SW 1271 (cell line): Measurements from ENCODE around the gene SUGP2.
A peak's percentile ranks its signal among the peaks of the same experiment; 100 is the strongest.

Source experiments
- DNase-seq, 2 experiments: peaks; one replicate each; lab custom pipeline; 2025; lab: John Stamatoyannopoulos, UW

Gene SUGP2

DNA sequence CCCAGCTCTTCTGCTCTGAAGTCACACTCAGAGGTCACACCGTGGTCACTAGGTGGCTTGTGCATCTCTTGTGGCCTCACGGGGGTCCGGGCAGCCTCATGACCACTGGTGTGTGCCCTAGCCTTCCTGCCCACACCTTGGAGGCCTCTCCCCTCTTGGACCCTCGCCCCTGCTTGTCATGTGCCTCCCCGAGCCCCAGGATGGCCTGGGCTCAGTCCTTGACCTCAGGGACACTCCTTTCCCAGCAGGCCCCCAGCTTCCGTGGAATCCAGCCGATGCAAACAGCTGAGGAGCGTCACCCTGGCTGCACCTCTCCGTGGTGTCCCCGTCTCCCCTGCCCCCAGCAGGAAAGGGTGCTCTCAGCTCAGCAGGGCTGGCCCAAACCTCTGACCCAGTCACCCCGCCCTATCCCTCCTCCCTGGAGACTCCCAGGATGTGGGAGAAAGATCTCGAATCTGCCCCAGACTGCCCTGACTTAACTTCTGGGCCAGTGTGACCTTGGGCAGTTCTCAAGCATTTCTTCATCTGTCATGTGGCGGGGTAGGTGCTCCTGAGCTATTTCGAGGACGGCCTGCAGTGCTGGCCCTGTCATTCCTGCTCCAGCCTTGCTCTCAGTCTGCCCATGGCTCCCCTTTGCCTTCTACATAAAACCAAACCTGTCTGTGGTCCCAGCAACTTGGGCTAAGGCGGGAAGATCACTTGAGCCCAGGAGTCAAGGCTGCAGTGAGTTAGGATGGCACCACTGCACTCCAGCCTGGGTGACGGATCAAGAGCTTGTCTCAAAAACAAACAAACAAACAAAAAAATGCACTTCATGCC lies 25.9 kb upstream of the SUGP2 start:
- DNase-seq: no peak

DNA sequence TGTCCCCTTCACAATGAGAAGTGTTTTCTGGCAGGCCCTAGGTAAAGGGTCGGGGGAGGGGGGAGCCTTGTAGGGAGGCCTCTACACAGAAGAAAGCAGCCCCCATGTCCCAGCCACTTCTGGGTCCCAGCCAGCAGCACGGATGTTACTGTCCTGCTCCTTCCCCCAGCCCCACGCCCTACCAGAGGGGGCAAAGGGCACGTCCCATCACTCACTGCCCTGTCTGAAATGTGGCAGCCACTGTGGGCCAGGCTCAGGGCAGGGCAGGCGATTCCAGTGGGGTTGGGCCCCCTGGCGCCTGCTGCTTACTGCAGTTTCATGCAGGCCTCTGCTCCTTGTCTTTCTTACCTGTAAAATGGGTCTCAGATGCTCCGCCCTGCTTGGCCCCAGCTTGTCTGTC lies 24.4 kb upstream of the SUGP2 start:
- no peak for DNase-seq

DNA sequence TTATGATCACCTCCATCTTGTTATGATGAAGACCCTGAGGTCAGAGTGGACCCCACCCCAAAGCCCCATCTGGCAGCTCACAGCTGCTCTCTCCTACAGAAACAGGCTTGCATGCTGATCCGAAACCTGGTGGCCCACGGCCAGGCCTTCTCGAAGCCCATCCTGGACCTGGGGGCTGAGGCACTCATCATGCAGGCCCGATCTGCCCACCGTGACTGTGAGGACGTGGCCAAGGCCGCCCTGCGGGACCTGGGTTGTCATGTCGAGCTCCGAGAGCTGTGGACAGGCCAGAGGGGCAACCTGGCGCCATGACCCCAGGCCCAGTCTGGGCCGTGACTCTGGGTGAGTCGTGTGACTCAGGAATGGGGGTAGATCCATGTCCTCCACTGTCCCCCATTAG lies 24.0 kb upstream of the SUGP2 start:
- DNase-seq: no peak

DNA sequence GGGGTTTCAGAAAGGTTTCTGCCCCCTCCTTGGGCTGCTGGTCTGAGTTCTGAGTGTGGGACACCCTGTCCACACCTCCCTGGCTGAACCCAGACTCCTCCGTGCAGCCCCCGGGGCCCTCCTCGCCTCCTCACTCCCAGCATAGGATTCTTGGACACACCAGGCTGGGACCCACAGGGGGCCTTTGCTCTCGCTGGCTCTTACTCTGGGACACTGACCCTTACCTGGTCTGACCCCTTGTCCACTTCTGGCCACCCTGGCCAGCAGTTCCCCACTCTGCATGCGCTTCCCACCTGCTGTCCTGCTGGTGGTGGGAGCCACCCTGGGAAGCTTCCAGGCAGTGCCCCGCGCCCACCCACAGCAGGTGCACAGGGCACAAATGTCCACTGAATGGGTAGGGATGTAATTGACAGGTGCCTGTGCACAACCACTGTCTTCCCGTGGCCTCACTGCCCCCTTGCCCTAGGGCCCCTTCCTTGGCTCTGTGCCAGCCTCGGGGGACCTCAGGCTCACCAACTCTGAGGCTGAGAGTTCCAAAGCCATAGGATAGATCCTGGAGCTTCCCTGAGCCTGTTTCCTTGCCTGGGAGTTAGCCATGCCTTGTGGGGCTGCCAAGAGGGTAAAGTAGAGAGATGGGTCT lies 23.4 kb upstream of the SUGP2 start:
- no peak for DNase-seq

DNA sequence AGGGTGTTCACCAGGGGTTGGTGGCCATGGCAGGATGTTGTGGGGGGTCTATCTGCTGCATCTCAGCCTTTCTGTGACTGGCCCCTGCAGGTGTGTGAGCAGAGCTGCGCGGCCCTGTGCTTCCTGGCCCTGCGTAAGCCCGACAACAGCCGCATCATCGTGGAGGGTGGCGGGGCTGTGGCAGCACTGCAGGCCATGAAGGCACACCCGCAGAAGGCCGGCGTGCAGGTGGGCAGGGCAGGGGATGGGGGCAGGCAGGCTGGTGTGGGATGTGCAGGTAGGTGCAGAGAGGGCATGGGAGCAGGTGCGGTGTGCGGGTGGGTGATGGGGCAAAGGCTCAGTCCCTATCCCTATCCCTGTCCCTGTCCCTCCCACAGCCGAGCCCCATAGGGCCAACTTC lies 22.4 kb upstream of the SUGP2 start:
- no peak for DNase-seq

DNA sequence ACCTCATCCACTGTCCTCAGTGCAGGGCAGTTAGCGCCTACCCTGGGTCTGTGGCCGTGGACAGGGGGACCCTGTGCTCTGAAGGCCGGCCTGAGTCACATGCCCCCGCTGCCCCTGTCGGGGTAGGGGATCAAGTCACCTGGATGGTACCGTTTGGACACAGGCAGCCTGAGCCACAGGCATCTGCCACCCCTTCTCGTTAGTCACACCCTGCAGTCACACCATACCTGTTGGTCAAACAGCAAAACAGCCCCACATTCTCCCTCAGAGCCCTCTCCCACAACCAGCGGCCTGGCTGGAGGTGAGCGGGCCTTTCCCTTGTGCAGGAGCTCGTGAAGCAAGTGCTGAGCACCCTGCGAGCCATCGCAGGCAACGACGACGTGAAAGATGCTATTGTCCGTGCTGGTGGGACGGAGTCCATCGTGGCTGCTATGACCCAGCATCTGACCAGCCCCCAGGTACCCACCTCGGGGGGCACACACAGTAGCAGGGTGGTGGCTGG lies 21.7 kb upstream of the SUGP2 start:
- no peak for DNase-seq

DNA sequence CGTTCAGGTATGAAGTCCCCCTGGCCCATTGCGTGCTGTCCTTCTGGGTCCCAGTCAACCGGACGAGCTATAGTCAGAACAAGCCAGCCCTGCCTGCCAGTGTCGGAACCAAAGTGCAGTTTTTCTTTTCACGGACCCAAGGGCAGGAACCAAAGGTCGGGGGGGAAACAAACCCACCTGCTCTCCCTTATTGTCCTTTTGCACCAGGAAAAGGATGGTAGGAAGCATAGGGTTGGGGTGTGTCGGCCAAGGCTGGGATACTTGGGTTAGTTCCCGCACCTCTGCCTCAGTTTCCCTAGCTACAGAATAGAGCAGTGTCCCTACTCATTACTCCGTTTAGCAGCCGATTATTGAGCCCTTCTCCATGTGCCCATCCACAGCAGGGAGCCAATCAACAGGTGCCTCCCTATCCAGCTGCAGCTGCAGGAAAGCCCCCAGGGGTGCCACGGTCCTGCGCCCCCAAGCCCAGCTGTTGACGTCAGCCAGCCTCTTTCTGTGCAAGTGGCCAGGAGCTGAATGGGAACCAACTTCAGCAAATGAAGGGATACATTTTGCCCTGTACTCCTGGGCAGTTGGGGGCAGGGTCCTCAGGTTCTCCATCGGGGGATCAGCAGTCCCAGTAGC lies 21.1 kb upstream of the SUGP2 start:
- DNase-seq: no peak

DNA sequence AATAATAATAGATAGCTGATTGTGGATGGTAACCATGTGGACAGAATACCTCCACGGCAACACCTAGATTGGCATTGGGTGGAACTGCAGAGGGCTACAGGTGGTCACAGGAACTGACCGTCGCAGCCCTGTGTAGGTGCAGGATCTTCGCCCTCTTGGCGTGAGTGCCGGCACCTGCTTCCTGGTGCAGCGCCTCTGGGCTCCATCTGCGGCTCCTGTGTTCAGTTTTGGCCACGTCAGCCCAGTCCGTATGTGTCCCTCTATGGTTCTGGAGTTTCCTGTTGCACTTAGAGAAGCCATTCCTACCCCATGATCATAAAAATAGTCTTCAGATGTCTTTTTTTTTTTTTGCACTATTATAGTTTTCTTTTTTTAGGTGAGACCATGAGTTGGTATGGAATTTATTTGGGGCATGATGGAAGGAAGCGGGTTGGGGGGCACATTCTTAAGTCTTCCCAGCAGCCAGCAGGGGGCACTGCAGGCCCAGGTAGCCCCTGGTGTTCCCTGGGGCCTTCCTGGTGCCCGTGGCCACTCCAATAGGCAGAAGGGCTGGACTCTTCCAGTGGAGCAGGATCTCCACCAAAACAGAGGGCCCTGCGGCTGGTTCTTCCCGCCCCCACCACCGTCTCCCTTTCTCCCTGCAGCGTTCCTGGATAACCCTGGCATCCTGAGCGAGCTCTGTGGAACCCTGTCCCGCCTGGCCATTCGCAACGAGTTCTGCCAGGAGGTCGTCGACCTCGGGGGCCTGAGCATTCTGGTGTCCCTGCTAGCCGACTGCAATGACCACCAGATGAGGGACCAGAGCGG lies 20.4 kb upstream of the SUGP2 start:
- peak in 1 of 2 experiments; percentile 10 for DNase-seq

DNA sequence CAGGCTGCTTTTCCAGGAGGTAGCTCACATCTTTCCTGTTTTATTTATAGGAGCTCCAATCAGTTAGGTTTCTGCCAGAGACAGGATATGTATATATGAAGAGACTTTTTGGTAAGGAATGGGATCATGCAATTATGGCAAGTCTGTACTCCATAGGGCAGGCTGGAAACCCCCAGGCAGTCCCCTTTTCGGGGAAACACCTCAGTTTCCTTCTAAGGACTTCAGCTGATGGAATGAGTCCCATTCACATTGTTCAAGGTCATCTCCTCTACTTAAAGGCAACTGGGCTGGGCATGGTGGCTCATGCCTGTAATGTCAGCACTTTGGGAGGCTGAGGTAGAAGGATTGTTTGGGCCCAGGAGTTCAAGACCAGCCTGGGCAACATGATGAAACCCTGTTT lies 19.6 kb upstream of the SUGP2 start:
- no peak for DNase-seq

DNA sequence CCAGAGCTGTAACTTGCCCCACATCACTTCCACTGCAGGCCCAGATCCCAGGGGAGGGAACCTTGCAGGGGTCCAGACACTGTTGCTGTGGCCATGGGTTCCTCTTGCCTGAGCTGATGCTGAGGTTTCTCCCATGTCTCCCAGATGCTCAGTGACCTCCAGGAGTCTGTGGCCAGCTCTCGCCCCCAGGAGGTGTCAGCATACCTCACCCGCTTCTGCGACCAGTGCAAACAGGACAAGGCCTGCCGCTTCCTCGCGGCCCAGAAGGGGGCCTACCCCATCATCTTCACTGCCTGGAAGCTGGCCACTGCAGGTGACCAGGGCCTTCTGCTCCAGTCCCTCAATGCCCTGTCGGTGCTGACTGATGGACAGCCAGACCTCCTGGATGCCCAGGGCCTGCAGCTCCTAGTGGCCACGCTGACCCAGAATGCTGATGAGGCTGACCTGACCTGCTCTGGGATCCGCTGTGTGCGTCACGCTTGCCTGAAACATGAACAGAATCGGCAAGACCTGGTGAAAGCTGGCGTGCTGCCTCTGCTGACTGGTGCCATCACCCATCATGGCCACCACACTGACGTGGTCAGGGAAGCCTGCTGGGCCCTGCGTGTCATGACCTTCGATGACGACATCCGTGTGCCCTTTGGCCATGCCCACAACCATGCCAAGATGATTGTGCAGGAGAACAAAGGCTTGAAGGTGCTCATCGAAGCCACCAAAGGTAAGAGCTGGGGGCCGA lies 18.3 kb upstream of the SUGP2 start:
- no peak for DNase-seq

DNA sequence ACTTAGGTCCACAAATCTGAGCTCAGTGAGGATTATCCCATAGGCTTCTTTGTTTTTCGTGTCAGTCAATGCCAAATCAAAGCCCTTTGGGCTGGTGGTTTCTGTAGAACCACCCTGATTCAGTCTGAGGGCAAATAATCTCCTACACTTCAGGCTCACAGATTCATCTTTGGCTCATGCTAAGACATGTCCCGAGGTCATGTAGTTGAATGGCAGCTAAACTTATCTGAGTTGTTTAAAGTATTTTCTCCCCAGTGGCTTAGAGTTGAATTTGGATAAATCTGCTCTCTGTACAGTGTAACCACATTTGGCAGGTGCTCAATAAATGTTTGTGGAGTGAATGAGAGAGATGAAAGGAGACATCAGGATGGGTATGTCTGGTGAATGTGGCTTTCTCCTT lies 17.4 kb upstream of the SUGP2 start:
- no peak for DNase-seq

DNA sequence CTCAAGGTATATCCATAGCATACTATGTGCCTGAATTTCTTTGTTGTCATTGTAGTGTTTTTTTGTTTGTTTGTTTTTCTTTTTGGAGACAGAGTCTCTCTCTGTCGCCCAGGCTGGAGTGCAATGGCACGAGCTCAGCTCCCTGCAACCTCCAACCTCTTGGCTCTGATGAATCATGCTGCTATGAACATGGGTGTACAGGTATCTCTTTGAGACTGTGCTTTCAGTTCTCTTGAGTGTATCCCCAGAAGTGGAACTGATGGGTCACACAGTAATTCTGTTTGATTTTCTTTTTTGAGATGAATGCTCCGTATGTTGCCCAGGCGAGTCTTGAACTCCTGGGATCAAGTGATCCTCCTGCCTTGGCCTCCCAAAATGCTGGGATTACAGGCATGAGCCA lies 16.8 kb upstream of the SUGP2 start:
- no peak for DNase-seq

DNA sequence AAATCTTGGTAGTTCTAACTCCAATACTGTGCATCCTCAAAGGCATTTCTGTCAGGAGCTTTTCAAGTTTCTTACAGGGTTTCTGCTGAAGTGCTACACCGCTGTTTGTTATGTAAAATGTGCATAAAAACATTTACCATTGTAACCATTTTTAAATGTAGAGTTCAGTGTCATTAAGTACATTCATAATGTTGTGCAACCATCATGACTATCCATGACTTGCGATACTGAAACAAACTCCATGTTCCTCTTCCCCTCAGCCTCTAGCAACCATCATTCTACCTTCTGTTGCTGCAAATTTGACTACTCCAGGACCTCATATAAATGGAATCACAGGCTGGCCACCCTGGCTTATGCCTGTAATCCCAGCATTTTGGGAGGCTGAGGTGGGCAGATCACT lies 16.1 kb upstream of the SUGP2 start:
- no peak for DNase-seq

DNA sequence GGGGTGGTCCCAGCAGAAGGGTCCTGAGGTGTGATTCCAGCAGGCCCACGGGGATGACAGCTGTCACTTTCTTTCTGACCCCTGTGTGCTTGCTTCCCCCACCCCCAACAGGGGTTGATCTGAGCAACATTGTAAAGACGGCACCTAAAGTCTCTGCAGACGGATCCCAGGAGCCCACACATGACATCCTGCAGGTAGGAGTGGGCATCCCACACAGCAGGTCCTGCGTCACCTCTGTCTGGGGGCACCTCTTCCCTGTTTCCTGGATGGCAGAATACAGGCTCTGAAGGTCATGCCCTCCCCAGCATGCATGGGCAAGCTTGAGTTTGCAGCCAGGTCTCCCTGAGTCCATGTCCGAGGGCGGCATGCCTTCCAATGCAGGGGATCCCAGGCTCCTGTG lies 10.6 kb upstream of the SUGP2 start:
- DNase-seq: no peak

DNA sequence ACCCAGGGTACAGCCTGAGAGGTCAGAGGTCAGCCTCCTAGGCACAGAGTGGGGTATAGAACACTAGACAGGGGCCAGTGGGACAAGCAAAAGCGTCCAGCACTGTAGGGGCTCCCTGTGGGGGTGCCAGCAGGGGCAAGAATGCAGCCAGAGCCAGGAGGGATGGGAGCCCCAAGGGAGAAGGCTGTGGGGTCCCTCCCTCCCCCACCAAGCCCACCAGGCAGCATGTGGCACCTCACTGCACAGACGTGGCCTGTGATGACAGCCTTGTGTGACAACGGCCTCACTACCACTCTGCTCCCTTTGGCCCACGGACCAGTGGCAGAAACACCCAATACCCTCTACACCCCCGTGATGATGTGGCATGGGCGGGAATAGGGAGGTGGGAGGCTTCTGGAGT lies 10.2 kb upstream of the SUGP2 start:
- DNase-seq: no peak

DNA sequence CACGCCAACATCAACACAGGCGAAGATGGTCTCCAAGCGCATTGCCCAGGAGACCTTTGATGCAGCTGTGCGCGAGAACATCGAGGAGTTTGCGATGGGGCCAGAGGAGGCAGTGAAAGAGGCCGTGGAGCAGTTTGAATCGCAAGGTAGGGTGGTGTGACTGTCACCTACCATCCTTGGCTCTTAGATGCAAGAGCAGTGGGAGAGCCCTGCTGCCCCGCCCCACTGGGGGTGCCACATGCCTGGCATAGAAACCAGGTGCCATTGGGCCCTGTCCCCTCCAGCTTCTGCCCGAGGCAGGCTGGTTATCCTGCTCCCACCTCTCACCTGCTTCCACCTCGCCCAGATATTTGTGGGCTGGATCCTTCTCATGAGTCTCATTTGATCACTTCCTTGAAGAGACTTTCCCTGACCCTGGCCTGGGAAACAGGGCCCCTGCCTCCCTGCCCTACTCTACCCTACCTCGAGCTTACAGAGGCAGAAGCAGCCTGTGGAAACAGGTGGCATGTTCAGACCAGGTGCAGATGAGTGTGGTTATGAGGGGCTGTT lies 9.5 kb upstream of the SUGP2 start:
- DNase-seq: no peak

DNA sequence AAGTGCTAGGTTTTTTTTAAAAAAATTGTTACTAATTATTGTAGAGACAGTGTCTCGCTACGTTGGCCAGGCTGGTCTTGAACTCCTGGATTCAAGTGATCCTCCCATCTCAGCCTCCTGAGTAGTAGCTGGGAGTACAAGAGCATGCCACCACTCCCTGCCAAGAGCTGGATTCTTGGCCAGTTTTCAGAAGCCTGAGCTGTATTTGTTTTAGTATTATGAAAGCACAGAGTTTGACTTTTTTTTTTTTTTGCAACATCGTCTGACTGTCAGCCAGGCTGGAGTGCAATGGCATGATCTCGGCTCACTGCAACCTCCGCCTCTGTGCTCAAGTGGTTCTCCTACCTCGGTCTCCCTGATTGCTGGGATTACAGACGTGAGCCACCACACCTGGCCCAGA lies 7.1 kb upstream of the SUGP2 start:
- DNase-seq: no peak

DNA sequence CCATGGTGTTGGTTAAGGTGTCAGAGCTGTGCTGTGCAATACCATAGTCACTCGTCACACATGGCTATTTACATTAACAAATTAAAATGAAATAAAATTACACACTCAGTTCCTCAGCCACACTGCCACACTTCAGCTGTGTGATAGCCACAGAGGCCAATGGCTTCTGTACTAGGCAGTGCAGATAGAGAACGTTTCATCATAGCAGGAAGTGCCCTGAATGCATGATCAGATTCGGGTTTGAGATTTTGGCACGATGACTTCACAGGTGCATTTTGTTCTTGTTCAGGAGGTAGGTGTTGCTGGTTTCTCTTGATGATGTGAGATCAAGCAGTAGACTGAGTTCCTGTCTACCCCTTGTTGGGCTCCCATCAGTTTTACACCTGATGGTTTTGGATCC lies 6.6 kb upstream of the SUGP2 start:
- DNase-seq: no peak

DNA sequence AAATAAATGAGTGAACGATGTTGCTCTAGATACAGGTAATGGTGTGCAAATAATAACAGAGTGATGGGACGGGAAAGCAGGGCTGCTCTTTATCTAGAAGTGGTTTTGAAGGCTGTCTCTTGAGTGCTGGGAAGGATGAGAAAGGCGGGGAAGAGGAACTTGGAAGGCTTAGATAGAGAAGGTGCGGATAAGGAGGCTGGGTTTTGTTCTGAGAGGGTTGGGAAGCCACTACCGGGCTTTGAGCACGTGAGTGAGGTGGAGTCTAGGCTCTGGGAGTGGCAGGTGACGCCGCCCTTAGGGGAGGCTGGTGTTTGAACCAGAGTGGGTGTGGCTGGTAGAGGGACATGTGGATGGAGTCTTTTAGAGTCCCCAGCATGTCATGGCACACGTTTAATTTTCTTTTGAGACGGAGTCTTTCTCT lies 897 bp upstream of the SUGP2 start:
- peak; percentile 73 to 88 for DNase-seq

DNA sequence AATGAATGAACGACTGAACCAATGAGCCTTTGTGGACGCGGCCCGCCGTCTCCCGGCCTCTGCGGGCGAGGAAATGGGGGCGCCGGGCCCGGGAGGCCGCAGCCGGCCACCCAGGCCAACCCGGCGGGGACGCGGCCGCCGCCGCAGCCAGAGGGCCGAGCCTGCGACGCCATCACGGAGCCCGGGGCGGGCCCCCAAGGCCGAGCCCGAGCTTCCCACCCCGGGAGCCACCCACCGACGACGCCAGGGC lies 216 bp downstream of the SUGP2 start:
- no peak for DNase-seq

DNA sequence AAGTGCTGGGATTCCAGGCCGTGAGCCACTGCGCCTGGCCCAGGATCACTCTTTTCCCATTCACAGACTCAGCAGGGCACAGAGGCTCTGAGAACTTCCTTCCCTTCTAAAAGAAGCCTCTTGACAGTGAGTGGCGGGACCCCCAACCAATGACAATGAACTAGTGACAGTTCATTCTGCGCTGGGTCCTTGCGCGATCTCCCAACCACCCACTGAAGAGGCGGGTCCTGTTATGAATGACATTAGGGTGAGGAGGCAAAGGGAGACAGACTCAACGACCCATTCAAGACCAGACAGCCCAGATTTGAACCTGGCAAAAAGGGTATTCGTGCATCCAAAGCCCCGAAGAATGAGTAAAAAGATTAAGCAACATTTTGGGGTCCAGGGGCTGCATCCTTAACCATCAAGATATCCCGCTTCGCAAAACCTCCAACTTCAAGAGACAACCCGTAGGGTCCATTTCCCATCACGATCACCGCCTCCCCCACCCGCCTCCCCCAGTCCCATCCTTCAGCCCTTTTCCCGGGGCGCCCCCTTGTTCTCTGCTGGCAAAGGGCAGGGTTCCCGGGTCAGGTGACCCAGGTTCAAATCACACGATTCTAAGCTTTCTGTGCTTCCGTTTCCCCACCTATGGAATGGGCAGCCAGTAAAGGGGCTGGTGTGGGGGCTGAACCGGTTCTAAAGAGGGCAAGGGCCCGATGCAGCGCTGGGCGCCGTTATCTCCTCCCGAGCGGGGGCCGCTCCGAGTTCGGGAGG lies 719 bp downstream of the SUGP2 start:
- DNase-seq: peak in 1 of 2 experiments; percentile 39
